SIG-M5 (cell line): ENCODE measurements around the gene SRC.
"Not testable (repeated sequence)": the region's sequence is repeated elsewhere in the genome, so short reads cannot be mapped to it uniquely, and the experiment has no call there.

Experiments
- DNase-seq: peaks from one replicate; lab custom pipeline; 2025; lab: John Stamatoyannopoulos, UW

The SRC gene

DNA sequence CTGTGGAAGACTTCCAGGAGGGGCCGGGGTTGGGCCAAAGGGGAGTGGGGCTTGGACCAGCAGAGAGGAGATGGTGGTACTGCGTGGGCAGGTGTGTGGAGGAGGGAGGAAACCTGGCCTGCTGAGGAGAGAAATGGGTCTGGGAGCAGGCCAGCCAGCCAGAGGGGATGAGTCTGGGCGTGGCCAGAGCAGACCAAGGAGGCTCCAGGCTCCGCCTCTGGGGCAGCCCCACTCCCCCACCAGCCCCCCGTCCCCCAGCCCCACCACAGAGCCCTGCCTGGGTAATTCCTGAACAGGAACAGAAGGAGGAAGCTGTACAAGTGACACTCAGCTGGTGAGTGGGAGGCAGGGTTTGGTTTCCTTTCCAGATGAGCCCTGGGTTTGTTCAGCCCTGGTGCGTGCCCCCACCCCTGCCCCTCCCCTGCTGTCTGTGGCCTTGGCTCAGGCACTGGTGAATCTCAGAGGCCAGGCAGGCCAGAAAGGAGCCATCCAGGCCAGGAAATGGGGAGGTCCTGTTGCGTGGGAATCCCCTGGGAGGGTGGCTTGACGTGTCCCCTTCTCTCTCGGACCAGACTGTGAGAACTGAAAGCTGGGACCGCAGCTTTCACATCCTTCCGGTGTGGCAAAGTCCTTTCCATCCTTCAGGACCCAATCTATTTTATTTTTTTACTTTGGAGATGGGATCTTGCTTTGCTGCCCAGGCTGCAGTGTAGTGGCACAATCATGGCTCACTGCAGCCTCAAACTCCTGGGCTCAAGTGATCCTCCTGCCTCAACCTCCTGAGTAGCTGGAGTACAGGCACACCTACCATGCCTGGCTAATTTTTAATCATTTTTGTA lies 9.4 kb upstream of the SRC start:
- DNase-seq: peak; percentile 30

DNA sequence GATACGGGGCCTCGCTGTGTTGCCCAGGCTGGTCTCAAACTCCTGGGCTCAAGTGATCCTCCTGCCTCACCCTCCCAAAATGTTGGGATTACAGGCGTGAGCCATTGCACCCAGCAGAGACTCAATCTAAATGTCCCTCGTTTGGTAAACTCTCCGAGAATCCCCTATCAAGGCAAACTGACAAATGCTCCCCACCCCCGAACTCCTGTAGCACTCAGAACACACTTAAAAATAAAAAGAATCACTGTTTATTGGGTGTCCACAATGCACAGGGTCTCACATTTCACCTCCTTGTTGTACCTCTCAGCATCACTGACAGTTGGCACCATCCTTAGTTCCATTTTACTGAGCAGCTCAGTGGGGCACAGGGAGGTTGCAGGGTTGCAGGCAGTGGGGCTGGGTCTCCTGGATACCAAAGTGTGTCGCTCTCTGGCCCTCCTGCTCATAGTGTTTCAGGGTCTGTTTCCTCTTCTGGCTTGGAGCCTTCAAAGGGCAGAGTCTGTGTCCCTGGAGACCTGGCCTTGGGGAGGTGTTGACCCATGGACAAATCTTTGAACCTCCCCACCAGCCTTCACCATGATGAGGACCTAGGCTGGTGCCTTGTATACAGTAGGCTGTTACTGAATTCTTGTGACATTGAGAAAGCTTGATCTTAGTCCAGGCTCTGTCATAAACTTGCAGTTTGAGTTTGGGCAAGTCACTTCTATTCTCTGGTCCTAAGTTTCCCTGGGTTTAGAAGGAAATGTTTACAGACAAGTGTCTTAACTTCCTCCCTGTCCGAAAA lies 8.5 kb upstream of the SRC start:
- DNase-seq: no peak

DNA sequence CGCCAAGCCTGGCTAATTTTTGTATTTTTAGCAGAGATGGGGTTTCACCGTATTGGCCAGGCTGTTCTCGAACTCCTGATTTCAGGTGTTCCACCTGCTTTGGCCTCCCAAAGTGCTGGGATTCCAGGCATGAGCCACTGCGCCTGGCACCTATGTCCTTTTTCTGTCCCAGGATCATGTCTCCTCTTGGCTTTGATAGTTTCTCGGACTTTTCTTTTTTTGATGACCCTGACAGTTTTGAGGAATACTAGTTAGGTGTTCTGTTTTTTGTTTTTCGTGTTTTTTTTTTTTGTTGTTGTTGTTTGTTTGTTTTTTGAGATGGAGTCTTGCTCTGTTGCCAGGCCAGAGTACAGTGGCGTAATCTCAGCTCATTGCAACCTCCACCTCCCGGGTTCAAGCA lies 7.6 kb upstream of the SRC start:
- DNase-seq: not testable (repeated sequence)

GRCh38 chr20:37339208-37339607 lies 6.7 kb upstream of the SRC start:
- DNase-seq: no peak

GRCh38 chr20:37339764-37340109 lies 6.2 kb upstream of the SRC start:
- not testable (repeated sequence) for DNase-seq

GRCh38 chr20:37340998-37341397 lies 4.9 kb upstream of the SRC start:
- DNase-seq: no peak

- DNase-seq: no peak
Measured at GRCh38 chr20:37341632-37342031, 4.3 kb upstream of the SRC start.

GRCh38 chr20:37342231-37343177 lies 3.4 kb upstream of the SRC start:
- DNase-seq: no peak

DNA sequence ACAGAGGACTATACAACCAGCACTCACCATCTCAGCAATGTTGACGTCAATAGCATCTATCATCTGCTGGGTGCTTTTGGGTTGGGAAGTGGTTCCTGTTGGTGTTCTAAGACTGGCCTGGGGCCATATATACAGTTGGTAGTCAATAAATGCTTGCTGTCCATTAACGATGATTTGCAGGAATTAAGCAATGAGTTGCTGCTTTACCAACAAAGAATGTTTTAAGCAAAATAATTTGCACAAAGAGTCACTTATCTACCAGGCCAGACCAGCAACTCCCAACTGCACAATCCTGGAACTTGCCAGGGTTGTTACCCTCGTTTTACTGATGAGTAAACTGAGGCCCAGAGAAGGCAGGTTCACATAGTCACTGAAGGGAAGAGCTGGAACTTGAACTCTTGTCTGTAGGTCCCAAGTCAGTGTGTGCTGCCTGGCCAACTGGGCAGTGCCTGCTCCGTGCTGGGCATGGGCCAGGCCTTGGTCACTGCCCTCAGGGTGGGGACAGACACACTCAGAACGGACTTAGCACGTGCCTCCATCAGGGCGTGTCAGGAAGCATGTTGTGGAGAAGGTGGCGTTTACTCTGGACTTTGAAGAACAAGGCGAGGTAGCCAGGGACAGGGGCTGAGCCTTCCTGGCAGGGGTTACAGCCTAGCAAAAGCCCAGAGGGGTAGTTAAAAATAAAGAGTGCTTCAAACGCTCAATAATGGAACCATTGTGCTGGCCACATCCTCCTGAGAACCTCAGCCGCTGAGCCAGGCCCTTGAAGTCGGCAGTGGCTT lies 2.5 kb upstream of the SRC start:
- no peak for DNase-seq

GRCh38 chr20:37343994-37344355 lies 2.0 kb upstream of the SRC start:
- DNase-seq: no peak

GRCh38 chr20:37344506-37345338 lies 1.2 kb upstream of the SRC start:
- no peak for DNase-seq

- DNase-seq: no peak
Measured at GRCh38 chr20:37346236-37346534, 245 bp downstream of the SRC start.

GRCh38 chr20:37346535-37347346 lies 801 bp downstream of the SRC start:
- no peak for DNase-seq

GRCh38 chr20:37347347-37347823 lies 1.4 kb downstream of the SRC start:
- DNase-seq: no peak

- DNase-seq: no peak
Measured at GRCh38 chr20:37347891-37348791, 2.2 kb downstream of the SRC start.

GRCh38 chr20:37348792-37349516 lies 3.0 kb downstream of the SRC start:
- DNase-seq: no peak

GRCh38 chr20:37349517-37350491 lies 3.9 kb downstream of the SRC start:
- no peak for DNase-seq
